HG03439 (cell line): ENCODE results near the gene MRPS9.

ENCODE experiments used
- ATAC-seq: cut with Tn5 transposase; IDR thresholded peaks from one replicate; pipeline ENCODE4 v1.9.1; 2021; ENCODE audit warnings: mild to moderate bottlenecking, moderate library complexity; ENCODE audit not compliant: unreplicated experiment

Gene MRPS9

GRCh38 chr2:105149272-105149671 lies 111.4 kb downstream of the MRPS9 start:
- no peak for ATAC-seq
